Cortex of kidney (tissue), 1 donor: ENCODE results near the gene FCHO1.
"Not testable (repeated sequence)": the region's sequence is repeated elsewhere in the genome, so short reads cannot be mapped to it uniquely, and the experiment has no call there.

Experiments used
- DNase-seq: peaks from one replicate; lab custom pipeline; 2025; lab: John Stamatoyannopoulos, UW

Gene FCHO1

GRCh38 chr19:17762505-17763229 is 11.4 kb downstream of the FCHO1 start:
- DNase-seq, result no peak

- DNase-seq, result no peak
Observed at GRCh38 chr19:17764348-17764747, 13.1 kb downstream of the FCHO1 start.

GRCh38 chr19:17765069-17765618 is 13.9 kb downstream of the FCHO1 start:
- DNase-seq, result no peak

GRCh38 chr19:17766543-17767131 is 15.4 kb downstream of the FCHO1 start:
- no peak for DNase-seq

- no peak for DNase-seq
Observed at GRCh38 chr19:17767559-17767958, 16.3 kb downstream of the FCHO1 start.

GRCh38 chr19:17770613-17771012 is 19.3 kb downstream of the FCHO1 start:
- no peak for DNase-seq

GRCh38 chr19:17772172-17772571 is 20.9 kb downstream of the FCHO1 start:
- no peak for DNase-seq

GRCh38 chr19:17775245-17775927 is 24.1 kb downstream of the FCHO1 start:
- no peak for DNase-seq

GRCh38 chr19:17775991-17776803 is 24.9 kb downstream of the FCHO1 start:
- DNase-seq, result no peak

- not testable (repeated sequence) for DNase-seq
Observed at GRCh38 chr19:17777840-17778239, 26.6 kb downstream of the FCHO1 start.

GRCh38 chr19:17778251-17778967 is 27.1 kb downstream of the FCHO1 start:
- no peak for DNase-seq

GRCh38 chr19:17778968-17779929 is 28.0 kb downstream of the FCHO1 start:
- DNase-seq, result no peak

- no peak for DNase-seq
Observed at GRCh38 chr19:17780781-17781180, 29.5 kb downstream of the FCHO1 start.

- DNase-seq, result not testable (repeated sequence)
Observed at GRCh38 chr19:17783721-17784120, 32.4 kb downstream of the FCHO1 start.

- no peak for DNase-seq
Observed at GRCh38 chr19:17784201-17785008, 33.1 kb downstream of the FCHO1 start.

GRCh38 chr19:17787274-17787913 is 36.1 kb downstream of the FCHO1 start:
- no peak for DNase-seq

- no peak for DNase-seq
Observed at GRCh38 chr19:17788632-17789031, 37.4 kb downstream of the FCHO1 start.

- DNase-seq, result no peak
Observed at GRCh38 chr19:17790059-17790780, 38.9 kb downstream of the FCHO1 start.
